Vagina (tissue), 2 donors: ENCODE measurements around the gene NKAIN2.

Experiments
- CTCF ChIP-seq, 3 experiments: fragments of 450-650 bp in 2 of 3; fragments of 200-600 bp in 1 of 3; sonication (generic) in 1 of 3; IDR thresholded peaks; one replicate each; pipeline ENCODE4 v1.5.1; 2017 to 2019; ENCODE audit warnings: antibody characterized with exemption in 3 of 3, mild to moderate bottlenecking in 2 of 3, moderate library complexity in 2 of 3
- POLR2A ChIP-seq, 2 donors: fragments of 450-650 bp; IDR thresholded peaks; one replicate each; pipeline ENCODE4 v1.6.1; 2017; ENCODE audit warnings: antibody characterized with exemption in 2 of 2, mild to moderate bottlenecking in 2 of 2, moderate library complexity in 2 of 2

GRCh38 chr6:124226396-124226795 lies 422.7 kb downstream of the NKAIN2 start:
- no peak for TF ChIP-seq POLR2A (IDR thresholded peaks at IDR 0.05)
- TF ChIP-seq CTCF (IDR thresholded peaks at IDR 0.05), result no peak
